ENCODE data around the gene TBX4. TPM values are rescaled to one million over a fixed set of nuclear protein-coding genes. Genes with fewer than 3 reads are reported as not detected.

Gene TBX4
- total RNA-seq, 4 donors from 2014 or later = 0.27 TPM; not detected in 3

DNA sequence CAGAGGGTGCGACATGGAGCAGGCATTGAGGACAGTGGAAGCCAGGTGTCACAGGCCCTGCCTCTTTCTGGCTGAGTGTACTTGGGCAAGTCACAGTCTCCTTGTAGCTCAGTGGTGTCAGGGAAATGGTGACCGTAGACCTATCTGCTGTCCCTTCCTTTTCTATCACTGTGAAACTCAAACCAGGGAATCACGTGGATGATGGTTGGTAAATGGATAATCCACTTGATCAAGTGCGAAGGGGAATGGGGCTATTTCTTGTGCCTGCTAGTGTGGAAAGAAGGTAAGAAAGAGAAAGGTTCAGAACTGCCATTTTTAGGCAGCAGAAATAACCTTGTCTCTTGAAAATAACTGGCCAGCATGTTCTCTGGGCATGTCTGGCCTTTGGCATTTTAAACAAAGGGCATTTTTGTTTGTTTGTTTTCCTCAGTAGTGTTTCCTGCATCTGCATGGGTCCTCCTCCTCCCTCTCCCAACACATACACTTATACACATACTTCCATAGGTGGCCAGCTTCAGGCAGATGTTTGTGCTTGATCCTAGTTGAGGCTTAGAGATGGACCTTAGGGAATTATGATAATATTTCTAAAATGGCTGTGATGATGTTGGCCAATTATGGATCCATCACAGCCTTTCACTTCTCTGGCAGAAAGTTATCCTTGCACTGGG, 7.1 kb downstream of the TBX4 start:
- peaks cover 95% of the 10 kb centered on the region for H3K27me3 ChIP-seq
- WGBS, 2 donors (ENCODE audit: low coverage in 1 of 2) = 69 to 89% methylated on average over 3 of the region's 4 CpGs
- H3K9me3 ChIP-seq = no peaks in the 10 kb centered on the region
- H3K36me3 ChIP-seq = no peaks in the 10 kb centered on the region
- TF ChIP-seq, protein P1, sequence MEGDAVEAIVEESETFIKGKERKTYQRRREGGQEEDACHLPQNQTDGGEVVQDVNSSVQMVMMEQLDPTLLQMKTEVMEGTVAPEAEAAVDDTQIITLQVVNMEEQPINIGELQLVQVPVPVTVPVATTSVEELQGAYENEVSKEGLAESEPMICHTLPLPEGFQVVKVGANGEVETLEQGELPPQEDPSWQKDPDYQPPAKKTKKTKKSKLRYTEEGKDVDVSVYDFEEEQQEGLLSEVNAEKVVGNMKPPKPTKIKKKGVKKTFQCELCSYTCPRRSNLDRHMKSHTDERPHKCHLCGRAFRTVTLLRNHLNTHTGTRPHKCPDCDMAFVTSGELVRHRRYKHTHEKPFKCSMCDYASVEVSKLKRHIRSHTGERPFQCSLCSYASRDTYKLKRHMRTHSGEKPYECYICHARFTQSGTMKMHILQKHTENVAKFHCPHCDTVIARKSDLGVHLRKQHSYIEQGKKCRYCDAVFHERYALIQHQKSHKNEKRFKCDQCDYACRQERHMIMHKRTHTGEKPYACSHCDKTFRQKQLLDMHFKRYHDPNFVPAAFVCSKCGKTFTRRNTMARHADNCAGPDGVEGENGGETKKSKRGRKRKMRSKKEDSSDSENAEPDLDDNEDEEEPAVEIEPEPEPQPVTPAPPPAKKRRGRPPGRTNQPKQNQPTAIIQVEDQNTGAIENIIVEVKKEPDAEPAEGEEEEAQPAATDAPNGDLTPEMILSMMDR (IDR thresholded peaks at IDR 0.05) = no peak
- TF ChIP-seq POLR2AphosphoS5 (IDR thresholded peaks at IDR 0.05) (no peak), EP300 (IDR thresholded peaks at IDR 0.05) (no peak), POLR2A (IDR thresholded peaks at IDR 0.05) (no peak)
- ATAC-seq = no peak
- no peak overlapping the region for H3K4me3 ChIP-seq
- peaks cover 0 to 27% (median 0%) of the 10 kb centered on the region in 3 donors for H3K4me1 ChIP-seq
- H3K27ac ChIP-seq = no peak overlapping the region

DNA sequence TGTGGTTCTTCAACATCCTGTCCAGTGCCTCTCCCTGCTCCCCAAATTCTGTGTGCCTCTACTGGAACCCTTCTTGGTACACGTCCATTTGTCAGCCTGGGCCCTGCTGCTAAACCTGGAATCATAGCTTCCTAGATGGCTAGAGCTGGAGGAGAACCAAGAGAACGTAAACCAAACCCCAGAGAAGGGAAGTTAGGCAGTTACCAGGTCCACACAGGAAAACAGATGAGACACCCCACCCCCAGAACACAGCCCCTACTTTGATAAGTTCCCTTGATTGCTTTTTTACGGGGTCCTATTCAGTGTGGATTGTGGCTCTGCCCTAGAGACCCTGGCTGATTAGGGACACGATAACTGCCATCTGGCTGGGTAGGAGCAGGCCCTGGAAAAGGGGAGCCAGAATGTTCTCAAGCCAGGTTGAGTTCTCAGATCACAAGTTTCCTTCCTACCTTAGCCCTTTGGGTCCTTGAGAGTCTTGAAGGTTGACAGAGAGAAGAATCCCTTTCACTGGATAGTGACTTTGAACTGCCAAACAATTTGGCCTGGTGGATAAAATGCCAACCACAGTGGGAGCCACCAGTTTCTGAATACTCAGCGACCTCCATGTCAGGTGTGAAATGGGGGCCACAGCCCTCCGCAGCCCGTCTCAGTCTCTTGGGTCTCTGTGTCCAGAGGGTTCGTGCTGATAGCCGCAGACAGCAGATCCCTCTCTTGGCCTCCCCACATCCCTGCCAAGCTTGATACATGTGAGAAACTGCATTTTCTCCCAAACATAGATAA, 7.9 kb downstream of the TBX4 start:
- TF ChIP-seq POLR2AphosphoS5 (IDR thresholded peaks at IDR 0.05) (no peak), POLR2A (IDR thresholded peaks at IDR 0.05) (no peak), EP300 (IDR thresholded peaks at IDR 0.05) (no peak)
- TF ChIP-seq, protein P1 (IDR thresholded peaks at IDR 0.05) = no peak

DNA sequence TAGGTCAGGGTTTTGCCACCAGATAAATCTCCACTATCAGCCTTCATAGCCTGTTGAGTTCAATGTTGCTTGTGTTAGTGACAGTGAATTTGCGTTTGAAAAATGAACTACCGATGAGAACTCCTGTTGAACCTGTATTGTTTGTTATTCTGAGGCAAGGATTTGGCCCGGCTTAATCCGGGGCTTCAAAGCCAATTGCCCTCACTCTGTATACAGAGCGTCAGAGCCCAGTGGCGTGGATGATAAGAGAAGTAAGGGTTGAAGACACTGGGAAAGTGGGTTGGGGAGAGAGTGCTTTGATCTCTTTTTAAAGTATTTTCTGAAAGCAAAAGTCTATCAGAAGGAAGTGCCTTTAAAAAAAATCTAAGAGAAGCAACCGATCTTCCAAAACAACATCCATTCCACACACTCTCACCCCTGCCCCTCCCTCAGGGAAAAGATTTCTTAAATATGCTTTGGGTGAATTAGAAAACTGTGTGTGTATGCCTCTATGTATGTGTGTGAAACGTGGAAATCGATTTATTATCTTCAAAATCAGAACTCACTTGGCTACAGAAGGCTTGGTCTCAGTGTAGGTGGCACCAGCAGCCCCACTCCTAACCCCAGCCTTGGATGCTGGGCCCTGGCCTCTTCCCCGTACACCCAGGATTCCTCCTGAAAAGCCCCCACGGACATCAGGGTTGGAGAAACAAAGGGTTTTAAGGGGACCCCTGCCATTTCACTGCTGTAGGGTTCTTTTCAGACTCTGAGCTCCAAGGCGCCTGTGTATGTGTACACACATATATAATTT, 8.8 kb downstream of the TBX4 start:
- peaks cover 78% of the 10 kb centered on the region for H3K27me3 ChIP-seq
- no peak for TF ChIP-seq EP300 (IDR thresholded peaks at IDR 0.05)
- TF ChIP-seq POLR2A (IDR thresholded peaks at IDR 0.05) = no peak
- TF ChIP-seq, protein P1 (IDR thresholded peaks at IDR 0.05) = no peak
- no peak for TF ChIP-seq POLR2AphosphoS5 (IDR thresholded peaks at IDR 0.05)
- no peaks in the 10 kb centered on the region for H3K9me3 ChIP-seq
- H3K27ac ChIP-seq = no peak overlapping the region
- 46 to 67% methylated on average over 4 to 11 of the region's 12 CpGs for WGBS, 2 donors (ENCODE audit: low coverage in 1 of 2)
- no peak overlapping the region for H3K4me3 ChIP-seq
- no peak for ATAC-seq
- no peaks in the 10 kb centered on the region for H3K36me3 ChIP-seq
- peaks cover 0 to 19% (median 0%) of the 10 kb centered on the region in 3 donors for H3K4me1 ChIP-seq

More for the DNA sequence above, 7.9 kb downstream of the TBX4 start:
- Histone ChIP-seq H3K4me1 (peaks cover 0 to 19% (median 0%) of the 10 kb centered on the region in 3 donors), H3K36me3 (no peaks in the 10 kb centered on the region), H3K9me3 (no peaks in the 10 kb centered on the region), H3K4me3 (no peak overlapping the region), H3K27me3 (peaks cover 87% of the 10 kb centered on the region), H3K27ac (no peak overlapping the region)
- ATAC-seq = no peak
- WGBS, 2 donors (ENCODE audit: low coverage in 1 of 2) = 73 to 100% methylated on average over 3 to 5 of the region's 9 CpGs

GRCh38 chr17:61461586-61461966, 9.4 kb downstream of the TBX4 start:
- no peak for TF ChIP-seq POLR2A (IDR thresholded peaks at IDR 0.05)
- TF ChIP-seq, protein P1 (IDR thresholded peaks at IDR 0.05) = no peak
- no peak for TF ChIP-seq EP300 (IDR thresholded peaks at IDR 0.05)
- TF ChIP-seq POLR2AphosphoS5 (IDR thresholded peaks at IDR 0.05) = no peak
- Histone ChIP-seq H3K36me3 (no peaks in the 10 kb centered on the region), H3K27me3 (peaks cover 72% of the 10 kb centered on the region), H3K9me3 (no peaks in the 10 kb centered on the region), H3K27ac (no peak overlapping the region), H3K4me3 (peak overlapping the region in 1 of 2 donors; percentile 35), H3K4me1 (peaks cover 0 to 19% (median 0%) of the 10 kb centered on the region in 3 donors)
- 40% methylated on average over 1 of the region's 7 CpGs; no CpG with 5 or more reads in 1 of the 2 donors for WGBS, 2 donors (ENCODE audit: low coverage in 1 of 2)
- ATAC-seq = no peak
